K562 (cell line): ENCODE results near the gene SEPTIN8. TPM values are rescaled to one million over a fixed set of nuclear protein-coding genes. Genes with fewer than 3 reads are reported as not detected.

Experiments
- ATAC-seq: fragments of 200-7000 bp; cut with Tn5 transposase; 3 replicates; pipeline ENCODE4 v1.9.1; 2020; ENCODE audit warnings: moderate library complexity
- BruUV-seq: library from RNA; stranded (reverse); fragments of 400-500 nt; replicated peaks from 2 replicates; lab custom pipeline; 2021; lab: Mats Ljungman, UMichigan
- CTCF ChIA-PET: fragments of 300-600 bp; formaldehyde crosslinking; extraction: SDS; loops from one replicate; lab custom pipeline; 2021; ENCODE audit warnings: low intra/inter-chr PET ratio; lab: Yijun Ruan, JAX
- POLR2A ChIA-PET: fragments of 300-600, 350-650 bp; sonication (Branson Sonifier 250); formaldehyde crosslinking; extraction: SDS; loops from one replicate; lab custom pipeline; 2021; ENCODE audit warnings: antibody characterized with exemption, inconsistent platforms; lab: Yijun Ruan, JAX
- DNase-seq, 4 experiments: peaks; one replicate each; pipeline versions ENCODE4 v3.0.0 to v3.0.0-alpha.2; 2011 to 2018; ENCODE audit warnings: low spot score in 3 of 4, mixed read lengths in 3 of 4; ENCODE audit errors: extremely low read depth in 1 of 4
- FAIRE-seq: peaks from 2 replicates; lab custom pipeline; 2011; peaks lifted over from hg19 to GRCh38; lab: Jason Lieb, UNC
- H2AFZ ChIP-seq: 2 replicates; pipeline ENCODE4 v1.6.0; 2011; ENCODE audit warnings: low read depth, low read length, control low read depth, inconsistent platforms
- H3K27ac ChIP-seq: fragments of 200-600 bp; 3 replicates; pipeline ENCODE4 v1.8.0; 2011; ENCODE audit warnings: low read depth, mild to moderate bottlenecking, control low read depth, inconsistent platforms, low read length, moderate library complexity, mixed read lengths; ENCODE audit errors: extremely low read depth
- H3K27me3 ChIP-seq, 2 experiments: fragments of 300-600 bp in 1 of 2; 2 replicates in 1 of 2; 3 replicates in 1 of 2; pipeline versions ENCODE4 v1.6.0 to v1.8.0; 2011; ENCODE audit warnings: inconsistent platforms in 2 of 2, low read length in 2 of 2, mild to moderate bottlenecking in 1 of 2, mixed read lengths in 1 of 2, moderate library complexity in 1 of 2; ENCODE audit not compliant: control insufficient read depth in 2 of 2, insufficient read depth in 2 of 2
- H3K36me3 ChIP-seq: fragments of 300-600 bp; 3 replicates; pipeline ENCODE4 v1.8.0; 2011; ENCODE audit warnings: mild to moderate bottlenecking, low read length, inconsistent platforms; ENCODE audit not compliant: control insufficient read depth, insufficient read depth
- H3K4me1 ChIP-seq, 2 experiments: fragments of 200-600 bp in 1 of 2; replicated peaks in 1 of 2; 2 replicates in 1 of 2; 3 replicates in 1 of 2; pipeline versions ENCODE4 v1.5.1 to v1.8.0; 2011; ENCODE audit warnings: inconsistent platforms in 2 of 2, low read length in 2 of 2, mild to moderate bottlenecking in 1 of 2, mixed read lengths in 1 of 2, moderate library complexity in 1 of 2; ENCODE audit not compliant: control insufficient read depth in 2 of 2, insufficient read depth in 2 of 2
- H3K4me2 ChIP-seq: 2 replicates; pipeline ENCODE4 v1.6.1; 2011; ENCODE audit warnings: low read length, control low read depth, inconsistent platforms, mixed read lengths; ENCODE audit not compliant: insufficient read depth
- H3K4me3 ChIP-seq: fragments of 200-600 bp; sonication (generic), shearing (Covaris generic); 2 replicates; pipeline ENCODE4 v1.5.1; 2016; ENCODE audit warnings: control low read depth, inconsistent platforms
- H3K79me2 ChIP-seq: fragments of 200-600 bp; 3 replicates; pipeline ENCODE4 v1.8.0; 2011; ENCODE audit warnings: low read length, inconsistent platforms; ENCODE audit not compliant: control insufficient read depth, insufficient read depth
- H3K9ac ChIP-seq, 2 experiments: 2 replicates each; pipeline versions ENCODE4 v1.6.0 to v1.6.1; 2011; ENCODE audit warnings: low read depth in 2 of 2, low read length in 2 of 2, control low read depth in 1 of 2, inconsistent platforms in 1 of 2, mild to moderate bottlenecking in 1 of 2, mixed read lengths in 1 of 2; ENCODE audit not compliant: insufficient read depth in 1 of 2
- H3K9me1 ChIP-seq: one replicate; pipeline ENCODE4 v1.6.0; 2011; ENCODE audit warnings: inconsistent platforms, mild to moderate bottlenecking, low read length, moderate library complexity; ENCODE audit not compliant: control insufficient read depth, insufficient read depth
- H3K9me3 ChIP-seq: replicated peaks from 2 replicates; pipeline ENCODE4 v1.5.1; 2011; ENCODE audit warnings: low read depth, low read length, inconsistent platforms; ENCODE audit not compliant: control insufficient read depth, insufficient read depth
- H4K20me1 ChIP-seq: replicated peaks from 2 replicates; pipeline ENCODE4 v1.6.1; 2011; ENCODE audit warnings: low read length, inconsistent platforms, mixed read lengths; ENCODE audit not compliant: control insufficient read depth, insufficient read depth
- CHD4 ChIP-seq: fragments of 200-600 bp; sonication (generic); IDR thresholded peaks from 3 replicates; pipeline ENCODE4 v1.6.1; 2012; ENCODE audit warnings: low read depth, mild to moderate bottlenecking, mixed read lengths, low read length, inconsistent platforms; ENCODE audit not compliant: insufficient read depth, insufficient replicate concordance, poor library complexity, severe bottlenecking
- E2F3 ChIP-seq: fragments of 250-450 bp; sonication (Bioruptor Pico); IDR thresholded peaks from 2 replicates; pipeline ENCODE4 v1.4.0; 2020; ENCODE audit warnings: mild to moderate bottlenecking
- HNRNPUL1 ChIP-seq: fragments of 200-400 bp; formaldehyde crosslinking; IDR thresholded peaks from 2 replicates; pipeline ENCODE4 v1.6.1; 2017; ENCODE audit warnings: low read length
- POLR2B ChIP-seq: fragments of 450-650 bp; IDR thresholded peaks from 2 replicates; pipeline ENCODE4 v1.6.1; 2018; ENCODE audit warnings: low read depth; ENCODE audit not compliant: partially characterized antibody
- RB1 ChIP-seq: fragments of 450-650 bp; IDR thresholded peaks from 2 replicates; pipeline ENCODE4 v1.6.1; 2017; ENCODE audit warnings: low read depth, mild to moderate bottlenecking
- RBM14 ChIP-seq: fragments of 200-400 bp; formaldehyde crosslinking; IDR thresholded peaks from 2 replicates; pipeline ENCODE4 v1.6.1; 2018; ENCODE audit warnings: low read depth, mild to moderate bottlenecking, low read length, moderate library complexity, borderline replicate concordance; ENCODE audit not compliant: insufficient read depth
- SETDB1 ChIP-seq: IDR thresholded peaks from one replicate; pipeline ENCODE4 v1.6.1; 2012; ENCODE audit warnings: low read length, control low read depth, inconsistent platforms
- ZNF239 ChIP-seq: fragments of 250-450 bp; sonication (Bioruptor Pico); IDR thresholded peaks from 2 replicates; pipeline ENCODE4 v1.4.0; 2020; ENCODE audit warnings: mild to moderate bottlenecking
- ZNF253 ChIP-seq: fragments of 250-450 bp; sonication (Bioruptor Pico); conservative IDR thresholded peaks from 2 replicates; pipeline ENCODE4 v1.6.1; 2021; ENCODE audit warnings: mild to moderate bottlenecking
- ZNF436 ChIP-seq: fragments of 250-450, 450-650 bp; sonication (Bioruptor Pico); formaldehyde crosslinking; IDR thresholded peaks from 2 replicates; pipeline ENCODE4 v1.7.0; 2020; ENCODE audit warnings: mild to moderate bottlenecking
- ZNF551 ChIP-seq: fragments of 250-450 bp; sonication (Bioruptor Pico); IDR thresholded peaks from 2 replicates; pipeline ENCODE4 v1.5.0; 2021; ENCODE audit warnings: mild to moderate bottlenecking, moderate library complexity
- WGBS: fragments of 100-300 bp; shearing (Covaris generic); methylation state at CpG from one replicate; pipeline ENCODE4 v1.1.6; 2016; ENCODE audit warnings: low coverage, mixed read lengths; ENCODE audit not compliant: insufficient coverage; ENCODE audit errors: missing lambda C conversion rate; 5-methylcytosine and 5-hydroxymethylcytosine counted together
- in situ Hi-C: fragments of 300-500 bp; cut with MboI; formaldehyde crosslinking; loops from 4 replicates; pipeline ENCODE4 v1.15.0; 2018; ENCODE audit warnings: inconsistent platforms, mixed read lengths
- intact Hi-C: fragments of 100-400 bp; cut with micrococcal nuclease; formaldehyde crosslinking; loops from 2 replicates; pipeline ENCODE4 v1.14.2; 2022
- polyA plus RNA-seq, 8 experiments: library from polyadenylated mRNA; depleted of rRNA in 4 of 8; stranded (reverse) in 5 of 8; unstranded in 3 of 8; fragments of >200 nt; fragmentation: Nextera tagmentation in 2 of 8; fragmentation: Illumina TruSeq in 1 of 8; extraction: Ambion mirVana in 2 of 8; extraction: Trizol in 1 of 8; gene quantifications; 2 replicates each; pipeline versions ENCODE4 v1.2.1 to v1.2.3, GENCODE V29; 2011 to 2014; ENCODE audit warnings: inconsistent platforms in 1 of 8, missing spikeins in 1 of 8
- total RNA-seq, 7 experiments: library from RNA; depleted of rRNA in 6 of 7; stranded (reverse); fragments of >200 nt in 6 of 7; fragmentation: Illumina TruSeq in 2 of 7; extraction: Trizol in 2 of 7; gene quantifications; 2 replicates each; pipeline versions ENCODE4 v1.2.1 to v1.2.3, GENCODE V29; 2011 to 2021; ENCODE audit warnings: low replicate concordance in 1 of 7
- TF ChIP-seq, protein P1 (sequence below): fragments of 450-650 bp; formaldehyde crosslinking; conservative IDR thresholded peaks from 2 replicates; pipeline ENCODE4 v1.4.0; 2022; ENCODE audit warnings: mild to moderate bottlenecking, missing genetic modification characterization

The SEPTIN8 gene
- total and polyA plus RNA-seq, 9 of the 15 experiments (the other 6 are each of a cell fraction or from before 2014, with no cell fraction given), result 19.3 to 142 (median 101) TPM

DNA sequence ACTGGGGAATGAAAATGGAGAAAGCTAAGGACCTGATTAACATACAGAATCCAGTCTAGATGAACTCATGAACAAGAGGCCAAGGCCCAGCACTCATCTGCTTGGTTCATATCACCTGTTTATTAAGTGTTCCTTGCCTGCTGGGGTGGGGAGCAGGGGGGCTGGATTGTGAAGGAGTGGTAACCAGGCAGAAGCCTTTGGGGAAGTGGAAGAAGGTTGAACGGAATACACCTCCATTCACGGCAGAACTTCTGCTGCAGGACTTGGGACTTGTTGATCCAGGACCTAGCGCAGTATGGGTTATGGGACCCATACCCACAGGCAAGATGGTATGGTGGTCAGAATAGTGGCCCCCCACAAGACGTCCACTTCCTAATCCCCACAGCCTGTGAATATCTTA is 8.8 kb upstream of the SEPTIN8 start (continued):
- TF ChIP-seq, protein P1, sequence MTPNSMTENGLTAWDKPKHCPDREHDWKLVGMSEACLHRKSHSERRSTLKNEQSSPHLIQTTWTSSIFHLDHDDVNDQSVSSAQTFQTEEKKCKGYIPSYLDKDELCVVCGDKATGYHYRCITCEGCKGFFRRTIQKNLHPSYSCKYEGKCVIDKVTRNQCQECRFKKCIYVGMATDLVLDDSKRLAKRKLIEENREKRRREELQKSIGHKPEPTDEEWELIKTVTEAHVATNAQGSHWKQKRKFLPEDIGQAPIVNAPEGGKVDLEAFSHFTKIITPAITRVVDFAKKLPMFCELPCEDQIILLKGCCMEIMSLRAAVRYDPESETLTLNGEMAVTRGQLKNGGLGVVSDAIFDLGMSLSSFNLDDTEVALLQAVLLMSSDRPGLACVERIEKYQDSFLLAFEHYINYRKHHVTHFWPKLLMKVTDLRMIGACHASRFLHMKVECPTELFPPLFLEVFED, result no peak
- TF ChIP-seq ZNF253 (CRISPR knock-in tag) (no peak), SETDB1 (no peak), RB1 (no peak), ZNF551 (CRISPR knock-in tag) (no peak), ZNF239 (CRISPR knock-in tag) (no peak), POLR2B (no peak), HNRNPUL1 (no peak), CHD4 (no peak), E2F3 (CRISPR knock-in tag) (no peak), RBM14 (no peak)

DNA sequence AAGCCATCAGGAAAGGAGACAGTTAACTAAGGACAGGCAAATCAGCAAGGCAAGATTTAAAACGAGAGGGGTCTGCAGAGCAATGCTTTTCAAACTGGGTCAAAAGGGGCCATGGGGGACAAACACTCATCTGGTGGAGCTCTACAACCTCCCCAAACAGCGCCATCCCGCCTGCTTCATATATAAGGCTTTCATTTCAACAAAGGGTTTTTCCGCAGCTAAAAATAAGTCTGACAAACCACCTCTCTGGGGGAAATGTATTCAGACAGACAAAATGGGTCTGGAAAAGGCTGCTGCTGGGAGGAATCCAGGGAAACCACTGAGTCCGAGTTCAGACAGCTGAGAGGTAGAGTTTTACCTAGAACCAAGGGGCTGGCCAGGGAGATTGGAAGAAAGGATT is 8.3 kb upstream of the SEPTIN8 start:
- Histone ChIP-seq H3K4me2 (no peak overlapping the region; the same call in 1 of the 2 replicates), H3K4me1 (peaks cover 23 to 55% of the 10 kb centered on the region in 2 experiments), H3K9ac (peak overlapping the region in 1 of 2 experiments; percentile 58; a peak in 1 of 4 replicates), H4K20me1 (no peaks in the 10 kb centered on the region), H3K4me3 (no peak overlapping the region), H3K9me3 (no peaks in the 10 kb centered on the region), H3K79me2 (no peaks in the 10 kb centered on the region), H3K9me1 (no peaks in the 10 kb centered on the region), H3K36me3 (no peaks in the 10 kb centered on the region), H2AFZ (peak overlapping the region; percentile 56), H3K27ac (no peak overlapping the region), H3K27me3 (no peaks in the 10 kb centered on the region)
- WGBS, result 72% methylated on average over 5 of the region's 5 CpGs
- ChIA-PET POLR2A (interaction anchor here (0.7 to 1.8 kb wide), 4 partner anchors 10 to 289 kb away, joined by 3 to 5 read pairs (median 4); no protein-coding TSS in a partner anchor), CTCF (no interaction called here)
- DNase-seq (no peak), ATAC-seq (no peak), FAIRE-seq (no peak)
- intact Hi-C loops, result no loop called here
- no TSS peak for BruUV-seq
- in situ Hi-C loops, result loop anchor here (10.0 kb wide), 1 partner anchor 1829 kb away; no protein-coding TSS in a partner anchor
- TF ChIP-seq ZNF436 (CRISPR knock-in tag), result no peak
